Left ventricle myocardium superior (tissue), 1 donor: ENCODE measurements around the gene SKOR1. TPM values are rescaled to one million over a fixed set of nuclear protein-coding genes. Genes with fewer than 3 reads are reported as not detected.

Experiments
- ATAC-seq: fragments of 200-7000 bp; cut with Tn5 transposase; one replicate; pipeline ENCODE4 v1.9.1; 2020; ENCODE audit warnings: mild to moderate bottlenecking, moderate library complexity
- DNase-seq: peaks from one replicate; pipeline ENCODE4 v3.0.0-alpha.2; 2020
- intact Hi-C: fragments of 100-400 bp; cut with micrococcal nuclease; formaldehyde crosslinking; loops from one replicate; pipeline ENCODE4 v1.11.0; 2022
- total RNA-seq: library from RNA; stranded (reverse); fragmentation: NEBNext Ultra II Directional; extraction: Animal tissue kit (Norgen Biotek cat#: 25700); gene quantifications from one replicate; pipeline ENCODE4 v1.2.1, GENCODE V29; 2021
- donor health status: DM: no; HTN: yes; CAD: no; lungs with severe emphysema.

The SKOR1 gene
- total RNA-seq, 1 donor from 2014 or later = 0.07 TPM

GRCh38 chr15:67839929-67840748 is 14.8 kb downstream of the SKOR1 start, which contains the start of gene RNU6-1:
TSS of gene RNU6-1 (minus strand) at chr15:67840045.
- DNase-seq (peak; percentile 97), ATAC-seq (peak; percentile 91)
- intact Hi-C loops = loop anchor here (10.0 kb wide), 1 partner anchor 385 kb away; no protein-coding TSS in a partner anchor

- intact Hi-C loops = no loop called here
- DNase-seq (no peak), ATAC-seq (peak; percentile 10)
These were observed 15.6 kb downstream of the SKOR1 start for GRCh38 chr15:67840749-67841512.

- DNase-seq = no peak
- intact Hi-C loops = no loop called here
- no peak for ATAC-seq
These were observed 16.1 kb downstream of the SKOR1 start for GRCh38 chr15:67841513-67841762.

GRCh38 chr15:67843092-67843501 is 17.8 kb downstream of the SKOR1 start:
- DNase-seq (no peak), ATAC-seq (no peak)
- intact Hi-C loops = no loop called here

GRCh38 chr15:67843571-67844387 is 18.5 kb downstream of the SKOR1 start:
- DNase-seq (no peak), ATAC-seq (no peak)
- intact Hi-C loops = no loop called here

GRCh38 chr15:67845974-67846373 is 20.7 kb downstream of the SKOR1 start:
- ATAC-seq = no peak
- intact Hi-C loops = no loop called here
- no peak for DNase-seq

GRCh38 chr15:67849538-67849937 is 24.2 kb downstream of the SKOR1 start:
- DNase-seq = no peak
- intact Hi-C loops = no loop called here
- ATAC-seq = no peak

GRCh38 chr15:67850336-67850735 is 25.0 kb downstream of the SKOR1 start:
- ATAC-seq (no peak), DNase-seq (no peak)
- intact Hi-C loops = no loop called here

- no peak for ATAC-seq
- DNase-seq = no peak
- intact Hi-C loops = no loop called here
These were observed 25.8 kb downstream of the SKOR1 start for GRCh38 chr15:67850994-67851571.

GRCh38 chr15:67852418-67852817 is 27.1 kb downstream of the SKOR1 start:
- DNase-seq = no peak
- intact Hi-C loops = no loop called here
- no peak for ATAC-seq

- intact Hi-C loops = no loop called here
- no peak for ATAC-seq
- no peak for DNase-seq
These were observed 28.1 kb downstream of the SKOR1 start for GRCh38 chr15:67853454-67853853.

- intact Hi-C loops = no loop called here
- ATAC-seq (no peak), DNase-seq (no peak)
These were observed 29.0 kb downstream of the SKOR1 start for GRCh38 chr15:67854358-67854757.

GRCh38 chr15:67855842-67856241 is 30.5 kb downstream of the SKOR1 start:
- ATAC-seq = no peak
- no peak for DNase-seq
- intact Hi-C loops = no loop called here

GRCh38 chr15:67857220-67857619 is 31.9 kb downstream of the SKOR1 start:
- DNase-seq (no peak), ATAC-seq (no peak)
- intact Hi-C loops = no loop called here

- DNase-seq (no peak), ATAC-seq (no peak)
- intact Hi-C loops = no loop called here
These were observed 34.1 kb downstream of the SKOR1 start for GRCh38 chr15:67859331-67859946.

- DNase-seq (no peak), ATAC-seq (no peak)
- intact Hi-C loops = loop anchor here (5.0 kb wide), 1 partner anchor 295 kb away; no protein-coding TSS in a partner anchor
These were observed 36.7 kb downstream of the SKOR1 start for GRCh38 chr15:67861983-67862382.

GRCh38 chr15:67862750-67863441 is 37.6 kb downstream of the SKOR1 start:
- intact Hi-C loops = loop anchor here (5.0 kb wide), 1 partner anchor 294 kb away; no protein-coding TSS in a partner anchor
- ATAC-seq = no peak
- no peak for DNase-seq

- DNase-seq (peak; percentile 91), ATAC-seq (peak; percentile 98)
- intact Hi-C loops = loop anchor here (5.0 kb wide), 1 partner anchor 294 kb away; no protein-coding TSS in a partner anchor
These were observed 38.2 kb downstream of the SKOR1 start for GRCh38 chr15:67863442-67863987.
